ENCODE results near the gene MEFV. TPM values are rescaled to one million over a fixed set of nuclear protein-coding genes. Genes with fewer than 3 reads are reported as not detected.
"Not testable (repeated sequence)": the region's sequence is repeated elsewhere in the genome, so short reads cannot be mapped to it uniquely, and the experiment has no call there.

Gene MEFV, protein sequence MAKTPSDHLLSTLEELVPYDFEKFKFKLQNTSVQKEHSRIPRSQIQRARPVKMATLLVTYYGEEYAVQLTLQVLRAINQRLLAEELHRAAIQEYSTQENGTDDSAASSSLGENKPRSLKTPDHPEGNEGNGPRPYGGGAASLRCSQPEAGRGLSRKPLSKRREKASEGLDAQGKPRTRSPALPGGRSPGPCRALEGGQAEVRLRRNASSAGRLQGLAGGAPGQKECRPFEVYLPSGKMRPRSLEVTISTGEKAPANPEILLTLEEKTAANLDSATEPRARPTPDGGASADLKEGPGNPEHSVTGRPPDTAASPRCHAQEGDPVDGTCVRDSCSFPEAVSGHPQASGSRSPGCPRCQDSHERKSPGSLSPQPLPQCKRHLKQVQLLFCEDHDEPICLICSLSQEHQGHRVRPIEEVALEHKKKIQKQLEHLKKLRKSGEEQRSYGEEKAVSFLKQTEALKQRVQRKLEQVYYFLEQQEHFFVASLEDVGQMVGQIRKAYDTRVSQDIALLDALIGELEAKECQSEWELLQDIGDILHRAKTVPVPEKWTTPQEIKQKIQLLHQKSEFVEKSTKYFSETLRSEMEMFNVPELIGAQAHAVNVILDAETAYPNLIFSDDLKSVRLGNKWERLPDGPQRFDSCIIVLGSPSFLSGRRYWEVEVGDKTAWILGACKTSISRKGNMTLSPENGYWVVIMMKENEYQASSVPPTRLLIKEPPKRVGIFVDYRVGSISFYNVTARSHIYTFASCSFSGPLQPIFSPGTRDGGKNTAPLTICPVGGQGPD
- 1.2 TPM in 1 of 2 replicates, not detected in the other for total RNA-seq (2014; rRNA removed; shearing (Covaris generic))

DNA sequence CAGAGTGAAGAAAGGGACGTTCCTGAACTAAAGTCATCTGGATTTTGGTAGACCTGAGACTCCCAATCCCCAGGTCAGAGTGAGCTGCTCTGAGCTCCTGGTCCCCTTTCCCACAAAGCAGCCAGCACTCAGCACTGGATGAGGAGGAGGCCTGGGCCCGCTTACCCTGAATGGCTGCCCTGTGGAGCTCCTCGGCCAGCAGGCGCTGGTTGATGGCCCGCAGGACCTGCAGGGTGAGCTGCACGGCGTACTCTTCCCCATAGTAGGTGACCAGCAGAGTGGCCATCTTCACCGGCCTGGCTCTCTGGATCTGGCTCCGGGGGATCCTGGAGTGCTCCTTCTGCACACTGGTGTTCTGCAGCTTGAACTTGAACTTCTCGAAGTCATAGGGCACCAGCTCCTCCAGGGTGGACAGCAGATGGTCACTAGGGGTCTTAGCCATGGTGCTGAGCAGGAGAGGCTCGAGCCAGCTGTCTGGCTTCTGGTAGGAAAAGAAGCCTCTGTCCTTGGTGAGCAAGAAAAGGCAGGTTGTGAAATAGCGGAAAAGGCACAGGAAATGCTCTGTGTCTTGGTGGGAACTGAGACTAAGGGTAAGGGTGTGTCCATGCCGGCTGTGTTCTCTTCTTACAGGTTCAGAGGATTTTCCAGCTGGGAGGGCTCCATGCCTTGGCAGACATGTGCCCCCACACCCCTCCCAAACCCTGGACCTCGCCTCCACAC lies at the start of gene MEFV:
TSS of gene MEFV (minus strand) at position 488 of the 720 bp plus-strand sequence. CDS start at position 442, 46 bp downstream.
- DNase-seq (ENCODE audit: low spot score), result peak; percentile 19

DNA sequence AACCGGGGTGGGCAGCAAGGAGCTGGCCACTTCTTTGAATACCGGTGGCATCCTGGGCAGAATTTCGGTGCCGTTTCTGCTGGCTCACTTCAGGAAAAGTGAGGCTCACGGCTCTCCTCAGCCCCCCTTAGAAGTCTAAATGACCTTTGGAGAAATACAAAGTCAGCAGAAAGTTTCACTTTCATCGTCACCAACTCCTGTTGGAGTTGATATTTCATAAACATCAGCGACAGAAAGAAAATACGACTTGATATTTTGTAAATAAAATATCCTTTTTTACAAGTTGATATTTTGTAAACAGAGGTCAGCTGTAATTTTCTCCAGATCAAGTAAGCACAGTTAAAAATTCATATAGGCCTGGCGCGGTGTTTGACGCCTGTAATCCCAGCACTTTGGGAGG lies 49.6 kb upstream of the MEFV start:
- no peak for DNase-seq (ENCODE audit: low spot score)

DNA sequence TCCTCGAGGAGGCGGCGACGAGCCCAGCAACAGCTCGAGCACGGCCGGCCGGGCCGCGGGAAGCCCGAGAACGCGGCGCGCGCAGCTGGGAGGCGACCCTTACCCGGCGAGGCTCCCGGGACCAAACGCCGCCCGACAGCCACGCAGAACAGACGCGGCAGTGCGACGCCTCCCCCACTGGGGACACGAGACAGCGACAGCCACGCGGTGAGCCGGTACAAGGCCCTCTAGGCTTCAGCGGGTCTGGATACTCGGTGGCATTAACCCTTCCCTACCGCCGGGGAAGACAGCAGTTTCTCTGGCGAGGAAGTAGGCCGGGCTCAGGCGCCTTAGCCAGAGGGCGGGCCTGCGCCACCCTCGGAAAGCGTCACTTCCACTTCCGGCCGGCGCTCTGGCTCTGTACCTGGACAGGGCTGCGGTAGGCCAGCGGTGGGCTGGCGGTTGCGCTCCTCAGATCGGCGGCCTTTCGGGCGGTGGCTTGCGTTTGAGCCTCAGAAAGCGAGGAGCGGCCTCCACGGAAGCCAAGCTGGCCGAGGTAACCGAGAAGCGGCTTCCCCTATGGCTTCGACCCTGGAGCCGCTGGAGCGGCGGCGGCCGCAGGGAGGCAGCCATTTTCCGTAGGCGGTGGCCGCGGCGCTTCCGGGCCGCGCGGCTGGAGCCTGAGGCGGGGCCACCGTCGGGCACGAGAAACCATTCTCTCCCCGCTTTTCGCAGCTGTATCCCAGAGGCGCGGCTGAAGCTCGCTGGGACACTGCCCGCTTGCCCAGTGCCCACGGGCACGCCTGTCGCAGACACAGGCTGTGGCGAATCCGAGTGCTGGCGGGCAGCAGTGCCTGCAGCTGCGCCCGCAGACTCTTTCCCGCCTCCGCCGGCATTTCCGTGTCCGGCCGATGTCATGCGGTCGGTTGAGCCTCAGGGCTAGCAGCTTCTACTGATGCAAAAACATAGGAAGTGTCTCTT lies 49.0 kb upstream of the MEFV start, which contains the start of the genes TIGD7 and ZNF75A:
TSS of gene TIGD7 (minus strand) at position 322 of the 960 bp plus-strand sequence. CDS start 4,816 bp downstream, outside the sequence.
TSS of gene ZNF75A (plus strand) at position 389 of the 960 bp plus-strand sequence. CDS start 2,932 bp downstream, outside the sequence.
- peak; percentile 91 for DNase-seq (ENCODE audit: low spot score)

DNA sequence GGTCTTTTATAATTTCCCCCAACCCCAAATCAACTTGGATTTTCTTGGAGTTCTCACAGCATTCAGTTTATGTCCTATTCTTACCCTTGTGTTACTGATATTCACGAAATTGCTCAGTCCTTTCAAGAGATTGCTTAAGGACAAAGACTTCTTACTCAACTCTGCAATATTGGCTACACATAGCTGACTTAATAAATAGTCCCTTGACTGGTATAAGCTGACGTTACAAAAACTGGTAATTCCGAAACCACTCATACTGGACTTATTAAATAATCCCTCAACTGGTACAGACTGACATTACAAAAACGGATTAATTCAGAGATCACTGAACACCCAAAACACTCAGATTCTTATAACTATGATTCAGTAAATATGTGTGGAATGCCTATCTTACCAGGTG lies 47.9 kb upstream of the MEFV start:
- no peak for DNase-seq (ENCODE audit: low spot score)

DNA sequence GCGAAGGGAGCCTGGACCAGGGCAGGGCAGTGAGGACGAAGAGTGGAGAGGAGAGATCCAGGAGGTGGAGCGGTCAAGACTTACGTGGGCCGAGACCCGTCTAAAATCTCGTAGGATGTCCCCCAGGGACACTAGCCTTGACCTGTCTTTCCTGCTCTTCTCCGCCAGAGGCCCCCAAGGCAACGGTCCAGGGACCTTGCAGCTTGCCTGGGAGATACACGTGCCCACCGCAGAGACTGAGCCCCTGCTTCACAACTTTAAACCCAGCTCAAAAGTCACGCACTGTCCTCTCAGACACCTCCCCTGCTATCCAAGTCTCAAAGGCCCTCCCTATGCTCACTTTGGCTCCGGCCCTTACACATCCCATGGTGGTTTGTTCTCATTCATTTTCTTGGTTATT lies 39.4 kb upstream of the MEFV start:
- DNase-seq (ENCODE audit: low spot score), result no peak

DNA sequence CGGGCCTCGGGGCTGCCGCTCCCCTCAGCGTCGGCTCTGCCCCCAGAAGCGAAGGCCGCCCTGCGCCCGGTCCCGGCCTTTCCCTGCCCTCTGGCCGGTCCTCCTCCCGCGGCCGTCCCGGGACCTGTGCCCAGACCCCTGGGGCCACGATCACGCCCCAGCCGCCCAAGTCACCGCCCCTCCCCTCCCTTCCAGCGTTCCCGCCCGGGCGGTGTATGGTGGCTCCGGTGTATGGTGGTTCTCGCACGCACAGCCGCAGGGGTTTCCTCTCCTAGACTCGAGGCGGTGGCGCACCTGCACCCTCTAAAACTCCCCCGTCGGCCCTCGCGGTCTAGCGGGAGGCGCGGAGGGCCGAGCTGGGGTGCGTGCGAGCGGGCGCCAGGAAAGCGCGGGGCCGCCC lies 38.8 kb upstream of the MEFV start:
- DNase-seq (ENCODE audit: low spot score), result no peak

DNA sequence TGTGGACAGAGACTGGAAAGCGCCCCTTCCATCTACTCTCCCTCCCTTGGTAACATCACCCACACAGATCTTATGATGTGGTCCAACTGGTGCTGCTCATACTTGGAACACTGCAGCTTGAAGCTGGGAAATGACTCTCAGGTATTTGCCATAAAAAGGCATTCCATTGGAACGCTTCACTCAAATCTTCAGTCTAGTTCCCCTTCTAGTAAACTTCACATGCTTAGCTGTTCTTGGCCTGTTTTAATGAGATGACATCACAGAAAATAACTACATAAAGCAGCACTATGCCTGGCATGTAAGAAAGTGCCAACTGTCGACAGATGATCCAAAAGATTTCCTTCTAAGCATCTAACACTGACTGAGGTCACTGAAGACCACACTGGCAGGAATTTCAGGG lies 36.2 kb upstream of the MEFV start:
- DNase-seq (ENCODE audit: low spot score), result no peak

DNA sequence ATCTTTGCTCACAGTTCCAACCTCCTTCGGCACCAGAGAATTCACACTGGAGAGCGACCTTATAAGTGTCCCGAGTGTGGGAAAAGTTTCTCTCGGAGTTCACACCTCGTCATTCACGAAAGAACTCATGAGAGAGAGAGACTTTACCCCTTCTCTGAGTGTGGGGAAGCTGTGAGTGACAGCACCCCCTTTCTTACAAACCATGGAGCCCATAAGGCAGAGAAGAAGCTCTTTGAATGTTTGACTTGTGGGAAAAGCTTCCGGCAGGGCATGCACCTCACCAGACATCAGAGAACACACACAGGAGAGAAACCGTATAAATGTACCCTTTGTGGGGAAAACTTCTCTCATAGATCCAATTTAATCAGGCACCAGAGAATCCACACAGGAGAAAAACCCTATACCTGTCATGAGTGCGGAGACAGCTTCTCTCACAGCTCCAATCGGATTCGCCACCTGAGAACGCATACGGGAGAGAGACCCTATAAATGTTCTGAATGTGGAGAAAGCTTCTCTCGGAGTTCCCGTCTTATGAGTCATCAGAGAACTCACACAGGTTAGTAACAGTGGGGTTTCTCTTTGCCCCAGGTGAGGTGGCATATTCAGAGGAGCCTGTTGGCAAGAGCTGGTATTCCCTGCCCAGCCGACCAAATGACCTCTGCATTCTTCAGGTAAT lies 33.7 kb upstream of the MEFV start:
- DNase-seq (ENCODE audit: low spot score), result no peak

DNA sequence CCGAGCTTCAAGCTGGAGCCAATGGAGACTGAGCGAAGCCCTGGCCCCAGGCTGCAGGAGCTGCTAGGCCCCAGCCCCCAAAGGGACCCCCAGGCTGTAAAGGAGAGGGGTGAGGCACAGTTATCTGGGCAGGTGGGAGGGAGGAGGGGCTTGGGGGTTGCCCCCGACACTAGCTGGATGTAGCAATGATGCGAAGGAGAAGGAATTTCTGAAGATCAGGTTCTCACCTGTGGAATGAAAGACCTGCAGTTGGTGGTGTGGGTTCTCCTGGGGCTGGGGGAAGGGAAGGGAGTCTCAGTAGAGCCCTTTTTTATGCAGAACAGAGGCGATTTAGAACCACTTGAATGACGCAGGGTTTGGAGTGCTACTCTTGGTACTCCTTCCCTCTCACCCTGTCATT lies 28.7 kb upstream of the MEFV start:
- no peak for DNase-seq (ENCODE audit: low spot score)

DNA sequence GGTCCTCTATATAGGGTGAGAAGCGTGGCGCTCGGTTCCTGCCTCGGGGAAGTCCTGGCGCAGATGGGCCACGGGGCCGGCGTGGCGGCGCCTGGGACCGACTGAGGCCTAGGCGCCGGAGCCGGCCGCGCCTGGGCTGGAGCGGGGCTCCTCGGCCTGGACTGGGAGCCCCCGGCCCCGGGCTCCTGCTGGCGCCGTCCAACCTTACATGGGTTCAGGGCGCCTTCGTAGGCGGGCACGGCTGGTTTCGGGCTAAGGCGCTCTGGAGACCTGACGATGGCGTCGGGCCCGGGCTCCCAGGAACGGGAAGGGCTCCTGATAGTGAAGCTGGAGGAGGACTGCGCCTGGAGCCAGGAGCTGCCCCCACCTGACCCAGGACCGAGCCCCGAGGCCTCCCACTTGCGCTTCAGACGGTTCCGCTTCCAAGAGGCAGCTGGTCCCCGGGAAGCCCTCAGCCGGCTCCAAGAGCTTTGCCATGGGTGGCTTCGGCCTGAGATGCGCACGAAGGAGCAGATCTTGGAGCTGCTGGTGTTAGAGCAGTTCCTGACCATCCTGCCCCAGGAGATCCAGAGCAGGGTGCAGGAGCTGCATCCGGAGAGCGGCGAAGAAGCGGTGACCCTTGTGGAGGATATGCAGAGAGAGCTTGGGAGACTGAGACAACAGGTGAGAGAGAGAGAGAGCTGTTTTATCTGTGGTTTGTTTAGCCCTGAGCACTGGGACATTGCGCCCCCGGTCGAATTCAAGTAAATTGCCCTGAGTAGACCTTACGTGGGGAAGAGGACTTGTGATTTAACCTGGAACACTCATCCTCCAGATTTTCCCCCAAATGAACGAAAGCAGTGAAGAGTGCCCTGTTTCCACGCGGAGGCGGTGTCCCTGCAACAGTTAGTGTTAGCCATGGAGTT lies 27.4 kb upstream of the MEFV start:
- DNase-seq (ENCODE audit: low spot score), result no peak

DNA sequence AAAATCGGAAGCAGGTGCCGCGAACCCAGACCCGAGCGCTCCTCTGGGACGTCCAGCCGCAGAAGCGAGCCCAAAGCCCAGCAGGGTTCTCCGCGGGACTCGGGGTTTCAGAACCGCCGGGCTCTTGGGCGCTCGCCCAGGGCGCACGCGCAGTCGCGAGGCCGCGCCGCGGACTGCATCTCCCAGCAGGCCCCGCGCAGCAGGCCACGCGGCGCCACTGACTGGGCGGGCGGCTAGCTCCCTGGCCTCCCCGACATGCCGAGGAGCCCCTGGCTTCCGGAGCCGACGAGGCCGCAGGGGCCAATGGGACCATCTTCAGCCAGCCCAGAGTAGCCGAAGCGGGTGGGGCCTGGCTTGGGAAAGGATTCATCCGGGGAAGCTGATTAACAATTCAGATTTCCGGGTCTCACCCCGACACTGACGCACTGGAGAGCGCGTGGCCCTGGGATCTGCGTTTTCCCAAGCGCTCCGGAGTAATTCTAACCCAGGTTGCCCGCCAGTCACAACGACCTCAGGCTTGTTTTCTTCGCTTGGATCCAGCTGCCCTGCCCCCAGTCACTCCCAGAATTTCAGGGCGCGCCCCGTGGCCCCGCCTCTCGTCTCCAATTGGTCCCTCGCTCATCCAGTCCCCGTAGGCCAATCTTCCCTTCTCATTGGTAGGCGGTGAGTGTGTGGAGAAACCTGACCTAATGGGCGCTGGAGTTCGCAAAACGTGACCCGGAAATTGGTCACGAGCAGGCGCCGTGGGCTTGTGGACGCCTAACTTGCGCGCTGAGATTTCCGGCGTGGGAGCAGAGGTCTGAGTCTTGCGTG lies 26.5 kb upstream of the MEFV start, which contains the start of gene ZNF263:
TSS of gene ZNF263 (plus strand) at position 762 of the 813 bp plus-strand sequence. CDS start 328 bp downstream, outside the sequence.
- peak; percentile 98 for DNase-seq (ENCODE audit: low spot score)

DNA sequence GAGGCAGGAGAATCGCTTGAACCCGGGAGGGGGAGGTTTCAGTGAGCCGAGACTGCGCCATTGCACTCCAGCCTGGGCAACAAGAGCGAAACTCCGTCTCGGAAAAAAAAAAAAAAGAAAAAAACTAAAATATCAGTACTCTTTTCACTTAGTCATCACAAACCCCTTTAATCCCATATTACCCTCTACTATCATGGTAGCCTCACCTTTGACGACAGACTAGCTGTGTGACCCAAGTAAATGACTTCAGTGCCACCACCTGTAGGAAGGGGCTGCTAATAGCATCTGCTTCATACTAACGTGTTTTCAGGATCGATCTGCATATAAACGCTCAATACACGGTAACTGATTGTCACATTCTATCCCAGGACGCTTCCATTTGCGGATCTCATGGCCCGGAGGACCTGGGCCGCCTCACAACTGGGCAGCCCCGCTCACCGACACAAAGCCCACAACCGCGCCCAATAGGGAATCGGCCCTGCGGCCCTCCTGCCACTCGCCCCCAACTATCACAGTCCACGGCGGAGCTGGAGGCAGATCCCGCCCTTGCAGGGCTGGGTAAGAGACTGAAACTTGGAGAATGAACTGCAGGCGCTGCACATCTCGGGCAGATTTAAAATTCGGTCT lies 25.8 kb upstream of the MEFV start:
- no peak for DNase-seq (ENCODE audit: low spot score)

DNA sequence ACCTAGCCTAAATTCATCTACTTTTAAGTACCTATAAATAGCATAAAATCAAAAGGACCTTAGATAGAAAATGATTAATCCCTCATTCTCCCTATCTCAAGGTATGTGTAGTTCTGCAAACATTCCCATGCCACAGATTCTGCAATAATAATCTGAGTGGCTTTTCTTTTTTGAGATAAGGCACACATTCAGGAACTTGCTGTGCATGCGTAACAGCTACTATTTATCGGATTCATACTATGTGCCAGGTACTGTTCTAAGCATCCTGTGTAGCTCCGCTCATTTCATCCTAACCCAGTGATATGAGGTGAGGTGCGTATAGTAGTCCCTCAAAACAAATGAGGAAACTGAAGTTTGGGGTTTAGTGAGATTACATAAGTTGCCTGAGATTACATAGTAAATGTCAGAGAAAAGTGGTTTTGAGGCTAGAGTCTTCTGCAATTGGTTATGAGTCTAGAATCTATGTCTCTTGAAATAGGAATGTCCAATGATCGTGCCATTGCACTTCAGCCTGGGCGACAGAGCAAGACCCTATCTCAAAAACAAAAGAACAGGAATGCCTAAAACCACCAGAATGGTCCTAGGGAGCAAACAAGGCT lies 24.9 kb upstream of the MEFV start:
- DNase-seq (ENCODE audit: low spot score), result no peak

DNA sequence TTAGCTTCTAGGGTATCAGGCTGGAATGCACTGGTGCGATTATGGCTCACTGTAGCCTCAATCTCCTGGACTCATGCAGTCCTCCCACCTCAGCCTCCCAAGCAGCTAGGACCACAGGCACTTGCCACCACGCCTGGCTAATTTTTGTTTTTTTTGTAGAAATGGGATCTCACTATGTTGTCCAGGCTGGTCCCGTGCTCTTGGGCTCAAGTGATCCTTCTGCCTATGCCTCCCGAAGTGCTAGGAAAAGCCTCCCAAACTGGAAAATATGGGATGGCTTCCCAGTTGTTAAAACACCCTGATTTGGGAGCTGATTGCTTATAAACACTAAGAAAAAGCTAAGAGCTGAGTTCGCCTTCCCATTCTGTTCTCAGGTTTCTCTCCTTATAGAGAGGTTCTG lies 20.2 kb upstream of the MEFV start:
- DNase-seq (ENCODE audit: low spot score), result no peak

DNA sequence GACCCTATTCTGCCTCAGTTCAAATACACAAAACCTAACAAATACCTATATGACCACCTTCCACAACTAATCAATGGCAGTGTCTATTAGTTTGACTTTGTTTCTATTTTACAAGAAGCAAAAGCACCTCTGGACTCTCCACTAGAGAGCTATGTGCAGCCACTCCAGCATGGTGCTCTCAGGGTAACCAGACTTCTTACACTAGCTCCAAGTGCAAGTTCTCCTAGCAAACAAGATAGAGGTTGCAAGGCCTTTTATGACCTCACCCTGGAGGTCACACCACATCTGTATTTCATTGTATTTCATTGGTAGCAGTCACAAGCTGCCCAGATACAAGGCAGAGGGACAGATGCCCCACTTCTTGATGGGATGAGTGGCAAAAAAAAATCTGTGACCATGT lies 18.5 kb upstream of the MEFV start:
- no peak for DNase-seq (ENCODE audit: low spot score)

DNA sequence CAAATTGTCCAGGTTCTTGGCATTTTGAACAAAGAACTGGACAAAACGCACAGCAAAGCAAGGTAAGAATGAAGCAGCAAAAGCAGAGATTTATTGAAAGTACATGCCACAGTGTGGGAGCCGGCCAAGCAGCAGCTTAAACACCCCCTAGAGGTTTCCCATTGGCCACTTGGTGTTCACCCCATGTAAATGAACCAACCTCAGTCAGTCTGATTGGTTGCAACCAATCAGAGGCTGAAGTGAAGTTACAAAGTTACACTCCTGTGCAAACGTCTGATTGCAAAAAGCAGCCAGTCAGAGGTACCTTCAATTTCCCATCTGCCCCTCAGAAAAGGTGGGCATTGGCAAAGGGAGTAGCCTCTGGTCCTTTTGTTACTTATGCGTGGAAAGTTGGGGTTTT lies 18.1 kb upstream of the MEFV start:
- DNase-seq (ENCODE audit: low spot score), result peak; percentile 42

DNA sequence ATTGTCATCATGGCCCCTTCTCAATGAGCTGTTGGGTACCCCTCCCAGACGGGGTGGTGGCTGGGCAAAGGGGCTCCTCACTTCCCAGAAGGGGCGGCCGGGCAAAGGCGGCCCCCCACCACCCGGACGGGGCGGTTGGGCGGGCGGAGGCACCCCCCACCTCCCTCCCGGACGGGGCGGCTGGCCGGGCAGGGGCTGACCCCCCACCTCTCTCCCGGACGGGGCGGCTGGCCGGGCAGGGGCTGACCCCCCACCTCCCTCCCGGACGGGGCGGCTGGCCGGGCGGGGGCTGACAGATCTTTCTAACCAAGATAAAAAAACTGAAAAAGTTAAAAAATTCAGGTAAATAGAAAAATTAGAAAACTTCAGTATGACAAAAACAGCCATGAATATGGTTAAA lies 14.8 kb upstream of the MEFV start:
- DNase-seq (ENCODE audit: low spot score), result not testable (repeated sequence)
